A673 (cell line): ENCODE data around the gene CASP1. TPM values are rescaled to one million over a fixed set of nuclear protein-coding genes. Genes with fewer than 3 reads are reported as not detected.
"Not testable (repeated sequence)": the region's sequence is repeated elsewhere in the genome, so short reads cannot be mapped to it uniquely, and the experiment has no call there.

ENCODE experiments used
- BruUV-seq: library from RNA; stranded (reverse); fragments of 400-500 nt; replicated peaks from 2 replicates; lab custom pipeline; 2021; lab: Mats Ljungman, UMichigan
- CTCF ChIA-PET: fragments of 300-600 bp; sonication (Branson Sonifier 250); formaldehyde crosslinking; loops from one replicate; lab custom pipeline; 2022; ENCODE audit warnings: antibody characterized with exemption; lab: Charles Lee
- POLR2A ChIA-PET: fragments of 300-600 bp; sonication (Branson Sonifier 250); formaldehyde crosslinking; loops from one replicate; lab custom pipeline; 2022; ENCODE audit warnings: antibody characterized with exemption; ENCODE audit not compliant: low non-redundant PET; lab: Charles Lee
- DNase-seq: peaks from one replicate; pipeline ENCODE4 v3.0.0-alpha.2; 2015; ENCODE audit warnings: low spot score
- H3K27ac ChIP-seq: fragments of 200-600 bp; sonication (generic); 2 replicates; pipeline ENCODE4 v1.5.1; 2016; ENCODE audit warnings: mixed run types, low read depth, mild to moderate bottlenecking, mixed read lengths, antibody characterized with exemption, low read length; ENCODE audit not compliant: poor library complexity, severe bottlenecking
- H3K27me3 ChIP-seq: fragments of 200-600 bp; sonication (generic); replicated peaks from 2 replicates; pipeline ENCODE4 v1.6.1; 2017; ENCODE audit warnings: mixed run types, low read depth, mild to moderate bottlenecking, mixed read lengths, antibody characterized with exemption, low read length; ENCODE audit not compliant: insufficient read depth, poor library complexity
- H3K36me3 ChIP-seq: fragments of 200-600 bp; sonication (generic); 2 replicates; pipeline ENCODE4 v1.6.1; 2016; ENCODE audit warnings: mixed run types, mild to moderate bottlenecking, mixed read lengths, antibody characterized with exemption, low read length; ENCODE audit not compliant: insufficient read depth, poor library complexity, severe bottlenecking
- H3K4me1 ChIP-seq: fragments of 200-600 bp; sonication (generic); 2 replicates; pipeline ENCODE4 v1.6.1; 2017; ENCODE audit warnings: mixed run types, mild to moderate bottlenecking, mixed read lengths, antibody characterized with exemption, low read length; ENCODE audit not compliant: insufficient read depth, poor library complexity, severe bottlenecking
- H3K4me3 ChIP-seq: fragments of 200-600 bp; sonication (generic); 2 replicates; pipeline ENCODE4 v1.5.1; 2016; ENCODE audit warnings: low read depth, mixed run types, mild to moderate bottlenecking, mixed read lengths, low read length; ENCODE audit not compliant: poor library complexity, severe bottlenecking
- H3K9me3 ChIP-seq: fragments of 200-600 bp; sonication (generic); 2 replicates; pipeline ENCODE4 v1.6.1; 2016; ENCODE audit warnings: mixed run types, low read depth, mild to moderate bottlenecking, mixed read lengths, antibody characterized with exemption, low read length; ENCODE audit not compliant: poor library complexity, severe bottlenecking
- EZH2 ChIP-seq: fragments of 200-600 bp; sonication (generic); IDR thresholded peaks from 2 replicates; pipeline ENCODE4 v1.6.1; 2017; ENCODE audit warnings: borderline replicate concordance, low read depth, mild to moderate bottlenecking, mixed read lengths, antibody characterized with exemption, low read length; ENCODE audit not compliant: poor library complexity, severe bottlenecking
- intact Hi-C: fragments of 100-400 bp; cut with micrococcal nuclease; formaldehyde crosslinking; loops from one replicate; pipeline ENCODE4 v1.10.0; 2022; ENCODE audit not compliant: unreplicated experiment
- total RNA-seq: library from RNA; stranded (reverse); gene quantifications from 2 replicates; pipeline ENCODE4 v1.2.3, GENCODE V29; 2021
- TF ChIP-seq, protein P1 (sequence below): fragments of 300-800, 200-600 bp; sonication (generic); conservative IDR thresholded peaks from 2 replicates; pipeline ENCODE4 v1.5.1; 2017; ENCODE audit warnings: low read depth, mild to moderate bottlenecking, antibody characterized with exemption, low read length, moderate library complexity, mixed read lengths

CASP1 gene
- total RNA-seq, 1 experiment from 2014 or later = 9.3 TPM

- BruUV-seq, H3K9me3 ChIP-seq, H3K4me3 ChIP-seq, intact Hi-C loops, POLR2A ChIA-PET, H3K4me1 ChIP-seq, H3K36me3 ChIP-seq, DNase-seq, H3K27me3 ChIP-seq, H3K27ac ChIP-seq, CTCF ChIA-PET: not testable (repeated sequence)
These were observed 28.4 kb upstream of the CASP1 start for GRCh38 chr11:105063245-105063941.

DNA sequence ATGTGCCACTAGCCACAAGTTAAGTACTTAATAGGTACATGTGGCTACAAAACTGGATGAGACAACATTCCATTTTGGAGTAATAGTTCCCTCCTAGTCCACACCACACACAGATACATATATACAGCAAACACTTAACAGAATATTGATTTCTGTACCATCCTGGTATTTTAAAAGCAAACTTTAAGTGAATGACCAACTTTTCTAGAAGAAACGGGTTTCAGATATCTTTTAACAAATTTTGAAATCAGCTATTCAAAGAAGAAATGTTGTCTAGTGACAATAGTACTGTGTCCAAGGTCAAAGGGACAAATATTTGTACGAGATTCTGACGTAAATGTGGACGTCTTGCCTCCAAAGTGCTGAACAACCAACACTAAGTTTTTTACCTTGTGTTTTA is 22.5 kb upstream of the CASP1 start:
- intact Hi-C loops = no loop called here
- Histone ChIP-seq H3K4me3 (no peak overlapping the region), H3K9me3 (no peaks in the 10 kb centered on the region), H3K27me3 (no peaks in the 10 kb centered on the region), H3K27ac (no peak overlapping the region), H3K36me3 (no peaks in the 10 kb centered on the region), H3K4me1 (no peaks in the 10 kb centered on the region)
- DNase-seq = no peak
- TF ChIP-seq EZH2 = no peak
- TF ChIP-seq, protein P1, sequence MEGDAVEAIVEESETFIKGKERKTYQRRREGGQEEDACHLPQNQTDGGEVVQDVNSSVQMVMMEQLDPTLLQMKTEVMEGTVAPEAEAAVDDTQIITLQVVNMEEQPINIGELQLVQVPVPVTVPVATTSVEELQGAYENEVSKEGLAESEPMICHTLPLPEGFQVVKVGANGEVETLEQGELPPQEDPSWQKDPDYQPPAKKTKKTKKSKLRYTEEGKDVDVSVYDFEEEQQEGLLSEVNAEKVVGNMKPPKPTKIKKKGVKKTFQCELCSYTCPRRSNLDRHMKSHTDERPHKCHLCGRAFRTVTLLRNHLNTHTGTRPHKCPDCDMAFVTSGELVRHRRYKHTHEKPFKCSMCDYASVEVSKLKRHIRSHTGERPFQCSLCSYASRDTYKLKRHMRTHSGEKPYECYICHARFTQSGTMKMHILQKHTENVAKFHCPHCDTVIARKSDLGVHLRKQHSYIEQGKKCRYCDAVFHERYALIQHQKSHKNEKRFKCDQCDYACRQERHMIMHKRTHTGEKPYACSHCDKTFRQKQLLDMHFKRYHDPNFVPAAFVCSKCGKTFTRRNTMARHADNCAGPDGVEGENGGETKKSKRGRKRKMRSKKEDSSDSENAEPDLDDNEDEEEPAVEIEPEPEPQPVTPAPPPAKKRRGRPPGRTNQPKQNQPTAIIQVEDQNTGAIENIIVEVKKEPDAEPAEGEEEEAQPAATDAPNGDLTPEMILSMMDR = no peak
- no TSS peak for BruUV-seq
- ChIA-PET CTCF (no interaction called here), POLR2A (no interaction called here)

GRCh38 chr11:105056446-105056845 is 21.5 kb upstream of the CASP1 start:
- H3K4me1 ChIP-seq = no peaks in the 10 kb centered on the region
- no peaks in the 10 kb centered on the region for H3K36me3 ChIP-seq
- H3K9me3 ChIP-seq = no peaks in the 10 kb centered on the region
- no TSS peak for BruUV-seq
- no peak for TF ChIP-seq EZH2
- TF ChIP-seq, protein P1 = no peak
- H3K27me3 ChIP-seq = no peaks in the 10 kb centered on the region
- ChIA-PET POLR2A (no interaction called here), CTCF (no interaction called here)
- no peak overlapping the region for H3K27ac ChIP-seq
- no peak overlapping the region for H3K4me3 ChIP-seq
- intact Hi-C loops = no loop called here
- DNase-seq = no peak
